SKM-1 (cell line): ENCODE data around the gene EPHA4.

ENCODE experiments used
- DNase-seq: peaks from one replicate; lab custom pipeline; 2025; ENCODE audit not compliant: unreplicated experiment; lab: John Stamatoyannopoulos, UW

Gene EPHA4

GRCh38 chr2:221448057-221448843 is 123.9 kb downstream of the EPHA4 start:
- no peak for DNase-seq

- no peak for DNase-seq
These were observed 124.8 kb downstream of the EPHA4 start for GRCh38 chr2:221447310-221447709.

GRCh38 chr2:221446140-221446539 is 126.0 kb downstream of the EPHA4 start:
- DNase-seq, result no peak

- DNase-seq, result no peak
These were observed 128.0 kb downstream of the EPHA4 start for GRCh38 chr2:221444106-221444505.

- no peak for DNase-seq
These were observed 128.5 kb downstream of the EPHA4 start for GRCh38 chr2:221443645-221444044.

- no peak for DNase-seq
These were observed 130.0 kb downstream of the EPHA4 start for GRCh38 chr2:221442128-221442527.

GRCh38 chr2:221439761-221440479 is 132.2 kb downstream of the EPHA4 start:
- DNase-seq, result no peak

GRCh38 chr2:221437056-221437455 is 135.0 kb downstream of the EPHA4 start:
- DNase-seq, result no peak

- no peak for DNase-seq
These were observed 136.9 kb downstream of the EPHA4 start for GRCh38 chr2:221435171-221435570.

GRCh38 chr2:221434142-221434541 is 138.0 kb downstream of the EPHA4 start:
- no peak for DNase-seq

- DNase-seq, result no peak
These were observed 140.6 kb downstream of the EPHA4 start for GRCh38 chr2:221431477-221431876.

- DNase-seq, result no peak
These were observed 142.2 kb downstream of the EPHA4 start for GRCh38 chr2:221429741-221430491.

GRCh38 chr2:221428896-221429295 is 143.2 kb downstream of the EPHA4 start:
- no peak for DNase-seq

GRCh38 chr2:221426929-221427328 is 145.2 kb downstream of the EPHA4 start:
- DNase-seq, result no peak

- DNase-seq, result no peak
These were observed 146.2 kb downstream of the EPHA4 start for GRCh38 chr2:221425891-221426290.

GRCh38 chr2:221425353-221425752 is 146.8 kb downstream of the EPHA4 start:
- no peak for DNase-seq

- no peak for DNase-seq
These were observed 148.8 kb downstream of the EPHA4 start for GRCh38 chr2:221423210-221423804.

GRCh38 chr2:221422516-221423209 is 149.4 kb downstream of the EPHA4 start:
- no peak for DNase-seq

GRCh38 chr2:221420245-221420644 is 151.9 kb downstream of the EPHA4 start:
- DNase-seq, result no peak

GRCh38 chr2:221415789-221416188 is 156.3 kb downstream of the EPHA4 start:
- no peak for DNase-seq

- no peak for DNase-seq
These were observed 159.1 kb downstream of the EPHA4 start for GRCh38 chr2:221412978-221413377.
